Kidney (tissue), 14 donors: ENCODE data around the gene ATP7B. TPM values are rescaled to one million over a fixed set of nuclear protein-coding genes. Genes with fewer than 3 reads are reported as not detected.

Experiments used
- DNase-seq, 5 donors: peaks; one replicate each; pipeline ENCODE4 v3.0.0-alpha.2; 2013 to 2020
- FAIRE-seq: peaks from 2 replicates; lab custom pipeline; 2012; peaks lifted over from hg19 to GRCh38; lab: Jason Lieb, UNC
- H3K27ac ChIP-seq, 2 donors: one replicate each; pipeline ENCODE4 v1.7.0; 2013; ENCODE audit warnings: low read depth in 2 of 2, low read length in 2 of 2, inconsistent platforms in 1 of 2
- H3K27me3 ChIP-seq: one replicate; pipeline ENCODE4 v1.7.1; 2013; ENCODE audit warnings: low read length, inconsistent platforms; ENCODE audit not compliant: control insufficient read depth, insufficient read depth
- H3K36me3 ChIP-seq, 3 donors: one replicate each; pipeline versions ENCODE4 v1.7.0 to v1.7.1; 2013; ENCODE audit warnings: low read length in 3 of 3, control low read depth in 1 of 3, inconsistent platforms in 1 of 3; ENCODE audit not compliant: insufficient read depth in 3 of 3, control insufficient read depth in 2 of 3
- H3K4me1 ChIP-seq, 3 donors: one replicate each; pipeline versions ENCODE4 v1.7.0 to v1.7.1; 2013; ENCODE audit warnings: low read length in 3 of 3, inconsistent platforms in 1 of 3, low read depth in 1 of 3; ENCODE audit not compliant: control insufficient read depth in 2 of 3, insufficient read depth in 2 of 3
- H3K4me3 ChIP-seq, 3 donors: one replicate each; pipeline versions ENCODE4 v1.7.0 to v1.8.1; 2013; ENCODE audit warnings: low read length in 3 of 3, control low read depth in 1 of 3, inconsistent platforms in 1 of 3
- H3K9ac ChIP-seq, 3 donors: one replicate each; pipeline versions ENCODE4 v1.7.0 to v1.7.1; 2013; ENCODE audit warnings: low read length in 3 of 3, control low read depth in 1 of 3, inconsistent platforms in 1 of 3
- H3K9me3 ChIP-seq, 3 donors: one replicate each; pipeline versions ENCODE4 v1.7.0 to v1.7.1; 2013; ENCODE audit warnings: low read length in 3 of 3, control low read depth in 1 of 3, inconsistent platforms in 1 of 3; ENCODE audit not compliant: control insufficient read depth in 2 of 3, insufficient read depth in 1 of 3
- CTCF ChIP-seq: IDR thresholded peaks from 3 replicates; pipeline ENCODE4 v1.5.1; 2012; ENCODE audit warnings: mild to moderate bottlenecking, moderate library complexity, borderline replicate concordance; ENCODE audit not compliant: insufficient read depth; ENCODE audit errors: extremely low read depth
- intact Hi-C: fragments of 100-400 bp; cut with DNase I; formaldehyde crosslinking; loops from one replicate; pipeline ENCODE4 v1.11.1; 2022
- polyA plus RNA-seq: library from polyadenylated mRNA; stranded (reverse); fragments of 350-450 nt; fragmentation: Illumina TruSeq; extraction: RNeasy Lipid Tissue Mini Kit (QIAGEN cat#74804); gene quantifications from one replicate; pipeline ENCODE4 v1.2.3, GENCODE V29; 2014; ENCODE audit warnings: low read depth, low replicate concordance; ENCODE audit not compliant: insufficient read depth
- total RNA-seq: library from RNA; stranded (reverse); fragmentation: NEBNext Ultra II Directional; extraction: Animal tissue kit (Norgen Biotek cat#: 25700); gene quantifications from one replicate; pipeline ENCODE4 v1.2.1, GENCODE V29; 2021
- donor health status: control.
- donor health status: control.
- donor health status: control.
- donor health status: control.
- donor health status: control.
- donor health status: DM: yes; HTN: yes; CAD: no.
- donor health status: Normal renal cell carcinoma (clear cell type).

The ATP7B gene
- total and polyA plus RNA-seq, 2 donors from 2014 or later: 2.0 to 5.7 TPM

- FAIRE-seq: no peak
- no peak for TF ChIP-seq CTCF
Observed at GRCh38 chr13:52025475-52026245, 14.4 kb upstream of the ATP7B start.

GRCh38 chr13:52024481-52024880 lies 13.2 kb upstream of the ATP7B start, which contains the start of gene UTP14C:
UTP14C (plus strand) TSS chr13:52024691; CDS start chr13:52028805, 4,114 bp downstream.
- no peak within 1 kb of the TSS for H3K9ac ChIP-seq
- no peak within 1 kb of the TSS for H3K4me3 ChIP-seq
- H3K36me3 ChIP-seq: peaks cover 4 to 28% (median 16%) of the 10 kb centered on the region in 3 donors
- intact Hi-C loops: no loop called here
- no peaks in the 10 kb centered on the region for H3K27me3 ChIP-seq
- H3K9me3 ChIP-seq: no peaks in the 10 kb centered on the region
- no peak within 1 kb of the TSS for H3K27ac ChIP-seq
- FAIRE-seq (no peak), DNase-seq (no peak)
- peaks cover 0 to 6% (median 0%) of the 10 kb centered on the region in 3 donors for H3K4me1 ChIP-seq
- no peak for TF ChIP-seq CTCF

More at GRCh38 chr13:52025475-52026245, 14.4 kb upstream of the ATP7B start:
- no peaks in the 10 kb centered on the region for H3K27me3 ChIP-seq
- peaks cover 0 to 6% (median 0%) of the 10 kb centered on the region in 3 donors for H3K4me1 ChIP-seq
- H3K27ac ChIP-seq: no peak overlapping the region
- intact Hi-C loops: no loop called here
- H3K36me3 ChIP-seq: peaks cover 4 to 17% (median 10%) of the 10 kb centered on the region in 3 donors
- DNase-seq: no peak
- H3K9ac ChIP-seq: no peak overlapping the region
- no peak overlapping the region for H3K4me3 ChIP-seq
- no peaks in the 10 kb centered on the region for H3K9me3 ChIP-seq

GRCh38 chr13:52022356-52022755 lies 11.1 kb upstream of the ATP7B start:
- Histone ChIP-seq H3K9ac (no peak overlapping the region), H3K9me3 (no peaks in the 10 kb centered on the region), H3K4me1 (peaks cover 0 to 6% (median 0%) of the 10 kb centered on the region in 3 donors), H3K27ac (no peak overlapping the region), H3K27me3 (no peaks in the 10 kb centered on the region), H3K4me3 (no peak overlapping the region), H3K36me3 (peaks cover 2 to 24% (median 16%) of the 10 kb centered on the region in 3 donors)
- FAIRE-seq (no peak), DNase-seq (no peak)
- no peak for TF ChIP-seq CTCF
- intact Hi-C loops: no loop called here
